Smooth muscle cell (in vitro differentiated cells): ENCODE results near the gene DENND6B. TPM values are rescaled to one million over a fixed set of nuclear protein-coding genes. Genes with fewer than 3 reads are reported as not detected.

Experiments
- DNase-seq: peaks from one replicate; lab custom pipeline; 2025; ENCODE audit not compliant: unreplicated experiment; lab: John Stamatoyannopoulos, UW
- H2AFZ ChIP-seq: fragments of 200-600 bp; sonication (generic); 2 replicates; pipeline ENCODE4 v1.6.0; 2016; ENCODE audit warnings: antibody characterized with exemption, low read depth, mild to moderate bottlenecking
- H3F3A ChIP-seq: fragments of 200-600 bp; sonication (generic); 2 replicates; pipeline ENCODE4 v1.6.0; 2017; ENCODE audit warnings: antibody characterized with exemption, low read depth
- H3K27ac ChIP-seq: fragments of 200-600 bp; sonication (generic); 2 replicates; pipeline ENCODE4 v1.5.1; 2016; ENCODE audit warnings: low read depth, mild to moderate bottlenecking
- H3K27me3 ChIP-seq: fragments of 200-600 bp; sonication (generic); 2 replicates; pipeline ENCODE4 v1.6.1; 2016; ENCODE audit warnings: low read depth, mild to moderate bottlenecking
- H3K36me3 ChIP-seq: fragments of 200-600 bp; sonication (generic); 2 replicates; pipeline ENCODE4 v1.5.1; 2016; ENCODE audit warnings: low read depth
- H3K4me1 ChIP-seq: fragments of 200-600 bp; sonication (generic); 2 replicates; pipeline ENCODE4 v1.5.1; 2016; ENCODE audit warnings: low read depth
- H3K4me2 ChIP-seq: fragments of 200-600 bp; sonication (generic); 2 replicates; pipeline ENCODE4 v1.6.0; 2016; ENCODE audit warnings: mild to moderate bottlenecking
- H3K4me3 ChIP-seq: fragments of 200-600 bp; sonication (generic); 2 replicates; pipeline ENCODE4 v1.5.1; 2016; ENCODE audit warnings: mild to moderate bottlenecking
- H3K79me2 ChIP-seq: fragments of 200-600 bp; sonication (generic); 2 replicates; pipeline ENCODE4 v1.6.0; 2016; ENCODE audit warnings: low read depth, mild to moderate bottlenecking
- H3K9ac ChIP-seq: fragments of 200-600 bp; sonication (generic); 2 replicates; pipeline ENCODE4 v1.6.0; 2016; ENCODE audit warnings: low read depth
- H3K9me3 ChIP-seq: fragments of 200-600 bp; sonication (generic); replicated peaks from 2 replicates; pipeline ENCODE4 v1.5.1; 2016; ENCODE audit warnings: low read depth
- H4K20me1 ChIP-seq: fragments of 200-600 bp; sonication (generic); 2 replicates; pipeline ENCODE4 v1.6.0; 2016; ENCODE audit warnings: low read depth
- CTCF ChIP-seq: fragments of 200-600 bp; sonication (generic); IDR thresholded peaks from 2 replicates; pipeline ENCODE4 v1.5.1; 2017; ENCODE audit warnings: borderline replicate concordance, mild to moderate bottlenecking, antibody characterized with exemption; ENCODE audit not compliant: insufficient read depth, poor library complexity, severe bottlenecking
- WGBS: methylation state at CpG from one replicate; pipeline ENCODE4 v1.1.7; 2016; ENCODE audit warnings: low lambda C conversion rate; 5-methylcytosine and 5-hydroxymethylcytosine counted together
- polyA plus RNA-seq: library from polyadenylated mRNA; unstranded; fragments of >200 nt; fragmentation: Nextera tagmentation; extraction: Ambion mirVana; gene quantifications from 2 replicates; pipeline ENCODE4 v1.2.1, GENCODE V29; 2016
- total RNA-seq: library from RNA; depleted of rRNA; stranded (reverse); fragments of >200 nt; gene quantifications from 2 replicates; pipeline ENCODE4 v1.2.3, GENCODE V29; 2014

Gene DENND6B
- total and polyA plus RNA-seq, 2 experiments from 2014 or later: 3.1 to 7.8 TPM

GRCh38 chr22:50272044-50272802 is 54.6 kb downstream of the DENND6B start:
- Histone ChIP-seq H3K4me3 (peak overlapping the region; percentile 60), H3F3A (peaks cover 18% of the 10 kb centered on the region), H3K36me3 (no peaks in the 10 kb centered on the region), H3K9ac (no peak overlapping the region), H3K79me2 (no peaks in the 10 kb centered on the region), H3K4me2 (peak overlapping the region; percentile 88), H2AFZ (no peak overlapping the region), H3K9me3 (no peaks in the 10 kb centered on the region), H3K4me1 (peaks cover 23% of the 10 kb centered on the region), H3K27ac (no peak overlapping the region), H3K27me3 (peaks cover 13% of the 10 kb centered on the region), H4K20me1 (peaks cover 67% of the 10 kb centered on the region)
- no peak for TF ChIP-seq CTCF
- 41% methylated on average over 22 of the region's 26 CpGs for WGBS
- no peak for DNase-seq

GRCh38 chr22:50271519-50271970 is 55.3 kb downstream of the DENND6B start:
- Histone ChIP-seq H3F3A (peaks cover 18% of the 10 kb centered on the region), H3K9ac (no peak overlapping the region), H3K79me2 (no peaks in the 10 kb centered on the region), H3K4me1 (peaks cover 23% of the 10 kb centered on the region), H3K27me3 (peaks cover 20% of the 10 kb centered on the region), H3K27ac (no peak overlapping the region), H3K36me3 (no peaks in the 10 kb centered on the region), H4K20me1 (peaks cover 60% of the 10 kb centered on the region), H3K9me3 (no peaks in the 10 kb centered on the region), H2AFZ (no peak overlapping the region), H3K4me3 (peak overlapping the region; percentile 60), H3K4me2 (peak overlapping the region; percentile 88)
- TF ChIP-seq CTCF: peak; percentile 23
- no peak for DNase-seq
- 7% methylated on average over 11 of the region's 45 CpGs for WGBS

- Histone ChIP-seq H3K4me3 (peak overlapping the region; percentile 60), H3F3A (peaks cover 16% of the 10 kb centered on the region), H3K9me3 (no peaks in the 10 kb centered on the region), H3K4me1 (peaks cover 23% of the 10 kb centered on the region), H2AFZ (no peak overlapping the region), H3K9ac (no peak overlapping the region), H3K27ac (no peak overlapping the region), H4K20me1 (peaks cover 53% of the 10 kb centered on the region), H3K4me2 (peak overlapping the region; percentile 88), H3K27me3 (peaks cover 26% of the 10 kb centered on the region), H3K79me2 (no peaks in the 10 kb centered on the region), H3K36me3 (no peaks in the 10 kb centered on the region)
- TF ChIP-seq CTCF: no peak
- 8% methylated on average over 53 of the region's 53 CpGs for WGBS
- DNase-seq: peak; percentile 58
Observed at GRCh38 chr22:50270666-50271394, 56.0 kb downstream of the DENND6B start.
